ENCODE results near the gene RBM28. TPM values are rescaled to one million over a fixed set of nuclear protein-coding genes. Genes with fewer than 3 reads are reported as not detected.
"Not testable (repeated sequence)": the region's sequence is repeated elsewhere in the genome, so short reads cannot be mapped to it uniquely, and the experiment has no call there.

RBM28 gene
- total RNA-seq, 2 donors from 2014 or later: 20.2 to 28.3 TPM

DNA sequence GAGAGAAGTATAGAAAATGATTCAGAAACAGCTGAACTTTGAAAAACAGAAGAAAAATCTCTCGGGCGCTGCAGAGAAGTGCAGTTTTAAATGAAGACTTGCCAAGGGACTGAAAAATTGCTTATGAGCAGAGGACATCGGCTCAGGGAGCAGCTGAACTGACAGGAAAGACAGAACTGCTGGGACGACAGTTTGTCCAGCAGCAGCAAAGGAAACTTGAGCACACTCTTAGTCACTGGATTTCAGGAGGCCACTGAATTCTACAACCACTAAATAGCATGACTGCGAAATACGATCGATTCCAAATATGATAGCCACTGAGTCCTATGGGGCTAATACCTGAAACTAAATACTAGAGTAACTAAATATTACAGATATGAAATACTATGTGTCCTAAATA lies 59.6 kb downstream of the RBM28 start:
- intact Hi-C loops (cut with DNase I): no loop called here
- ATAC-seq (no peak), DNase-seq (no peak)
- peaks cover 0 to 8% (median 0%) of the 10 kb centered on the region in 3 donors for H3K9me3 ChIP-seq
- 91 to 96% methylated on average over 7 of the region's 7 CpGs for WGBS, 2 donors
- H3K27me3 ChIP-seq: no peaks in the 10 kb centered on the region
- no peaks in the 10 kb centered on the region for H3K4me1 ChIP-seq
- no peak overlapping the region for H3K27ac ChIP-seq
- no peak for TF ChIP-seq POLR2A (IDR thresholded peaks at IDR 0.05)
- TF ChIP-seq, protein P1, sequence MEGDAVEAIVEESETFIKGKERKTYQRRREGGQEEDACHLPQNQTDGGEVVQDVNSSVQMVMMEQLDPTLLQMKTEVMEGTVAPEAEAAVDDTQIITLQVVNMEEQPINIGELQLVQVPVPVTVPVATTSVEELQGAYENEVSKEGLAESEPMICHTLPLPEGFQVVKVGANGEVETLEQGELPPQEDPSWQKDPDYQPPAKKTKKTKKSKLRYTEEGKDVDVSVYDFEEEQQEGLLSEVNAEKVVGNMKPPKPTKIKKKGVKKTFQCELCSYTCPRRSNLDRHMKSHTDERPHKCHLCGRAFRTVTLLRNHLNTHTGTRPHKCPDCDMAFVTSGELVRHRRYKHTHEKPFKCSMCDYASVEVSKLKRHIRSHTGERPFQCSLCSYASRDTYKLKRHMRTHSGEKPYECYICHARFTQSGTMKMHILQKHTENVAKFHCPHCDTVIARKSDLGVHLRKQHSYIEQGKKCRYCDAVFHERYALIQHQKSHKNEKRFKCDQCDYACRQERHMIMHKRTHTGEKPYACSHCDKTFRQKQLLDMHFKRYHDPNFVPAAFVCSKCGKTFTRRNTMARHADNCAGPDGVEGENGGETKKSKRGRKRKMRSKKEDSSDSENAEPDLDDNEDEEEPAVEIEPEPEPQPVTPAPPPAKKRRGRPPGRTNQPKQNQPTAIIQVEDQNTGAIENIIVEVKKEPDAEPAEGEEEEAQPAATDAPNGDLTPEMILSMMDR (IDR thresholded peaks at IDR 0.05): no peak
- H3K4me3 ChIP-seq: no peak overlapping the region
- H3K36me3 ChIP-seq (replicated peaks in 1 of 2; ENCODE audit: insufficient read depth in 1 of 2, low read depth in 2 of 2): no peaks in the 10 kb centered on the region

DNA sequence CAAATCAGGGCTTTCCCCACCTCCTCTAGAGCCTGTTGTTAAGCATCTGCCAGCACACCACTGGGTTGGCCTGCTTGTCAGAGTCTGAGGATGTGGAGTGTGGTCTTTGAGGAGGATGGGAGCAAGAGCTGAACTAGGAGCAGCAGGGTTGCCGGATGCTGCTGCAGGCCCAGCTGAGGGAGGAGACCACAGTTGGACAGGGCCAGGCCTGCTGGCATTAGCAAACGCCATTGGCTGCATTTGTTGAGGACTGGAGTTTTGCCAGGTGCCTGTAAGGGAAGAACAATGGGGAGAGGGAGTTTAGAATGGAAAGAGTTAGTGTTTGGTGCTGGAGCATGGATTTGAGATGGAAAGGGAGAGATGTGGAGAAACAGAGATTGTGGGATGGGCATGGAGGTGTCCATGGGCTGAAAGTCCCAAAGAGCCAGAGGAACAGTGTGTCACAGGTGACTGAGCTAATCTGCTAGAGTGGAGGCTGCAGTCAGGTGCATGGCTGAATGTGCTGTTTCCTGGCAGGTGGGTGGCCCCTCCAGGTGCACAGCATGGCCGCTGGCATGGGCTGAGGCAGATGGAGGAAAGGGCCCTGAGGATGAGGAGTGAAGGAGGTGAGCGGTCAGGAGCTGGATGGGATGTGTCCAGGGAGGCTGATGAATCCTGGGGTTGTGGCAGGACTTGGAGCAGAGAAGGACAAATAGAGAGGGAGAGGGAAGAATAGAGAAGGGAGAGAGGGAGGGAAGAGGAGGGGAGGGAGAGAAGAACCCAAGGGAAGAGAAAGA lies 61.9 kb downstream of the RBM28 start:
- ATAC-seq (no peak), DNase-seq (no peak)
- no peak for TF ChIP-seq POLR2A (IDR thresholded peaks at IDR 0.05)
- TF ChIP-seq, protein P1 (IDR thresholded peaks at IDR 0.05): no peak
- intact Hi-C loops (cut with DNase I): no loop called here
- Histone ChIP-seq H3K4me1 (no peaks in the 10 kb centered on the region), H3K27ac (no peak overlapping the region), H3K27me3 (no peaks in the 10 kb centered on the region), H3K36me3 (replicated peaks in 1 of 2; ENCODE audit: insufficient read depth in 1 of 2, low read depth in 2 of 2) (no peaks in the 10 kb centered on the region), H3K4me3 (no peak overlapping the region), H3K9me3 (peaks cover 0 to 8% (median 0%) of the 10 kb centered on the region in 3 donors)
- WGBS, 2 donors: 86 to 91% methylated on average over 4 of the region's 4 CpGs

DNA sequence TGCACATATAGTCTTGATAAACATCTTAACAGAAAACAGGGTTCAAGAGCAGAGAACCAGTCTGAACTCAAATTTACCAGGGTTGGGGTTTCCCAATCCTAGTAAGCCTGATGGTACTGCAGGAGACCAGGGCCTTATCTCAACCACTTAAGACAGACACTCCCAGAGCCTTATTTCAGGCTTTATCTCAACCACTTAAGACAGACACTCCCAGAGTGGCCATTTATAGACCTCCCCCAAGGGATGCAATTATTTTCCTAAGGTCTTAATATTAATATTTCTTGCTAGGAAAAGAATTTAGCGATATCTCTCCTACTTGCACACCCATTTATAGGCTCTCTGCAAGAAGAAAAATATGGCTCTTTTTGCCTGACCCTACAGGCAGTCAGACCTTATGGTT lies 63.3 kb downstream of the RBM28 start:
- 72 to 83% methylated on average over 1 of the region's 1 CpG for WGBS, 2 donors

DNA sequence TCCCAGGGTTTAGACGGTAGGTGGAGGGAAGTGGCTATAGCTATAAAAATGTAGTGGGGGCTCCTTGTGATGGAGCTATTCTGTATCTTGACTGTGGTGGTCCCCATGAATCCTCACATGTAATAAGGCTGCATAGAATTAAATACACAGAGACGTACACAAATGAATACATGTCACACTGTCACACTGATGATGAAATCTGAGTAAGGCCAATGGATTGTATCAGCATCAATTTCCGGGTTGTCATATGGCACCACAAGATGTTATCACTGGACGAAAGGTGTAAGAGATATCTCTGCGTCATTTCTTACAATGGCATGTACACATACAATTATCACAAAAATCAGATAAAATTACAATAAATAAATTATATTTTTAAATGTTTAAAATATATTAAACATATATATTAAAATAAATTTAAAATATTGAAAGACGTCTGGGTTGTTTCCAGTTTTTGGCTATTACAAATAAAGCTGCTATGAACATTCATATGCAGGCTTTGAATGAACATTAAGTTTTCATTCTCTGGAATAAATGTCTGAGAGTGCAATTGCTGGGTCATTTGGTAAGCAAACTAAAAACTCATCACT lies 64.5 kb downstream of the RBM28 start:
- intact Hi-C loops (cut with DNase I): no loop called here
- TF ChIP-seq POLR2A (IDR thresholded peaks at IDR 0.05): no peak
- TF ChIP-seq, protein P1 (IDR thresholded peaks at IDR 0.05): no peak
- 84 to 89% methylated on average over 6 of the region's 6 CpGs for WGBS, 2 donors

More for the DNA sequence above, 63.3 kb downstream of the RBM28 start:
- H3K4me3 ChIP-seq; H3K27me3 ChIP-seq; intact Hi-C loops (cut with DNase I); DNase-seq; H3K27ac ChIP-seq; H3K4me1 ChIP-seq; H3K9me3 ChIP-seq; H3K36me3 ChIP-seq (replicated peaks in 1 of 2; ENCODE audit: insufficient read depth in 1 of 2, low read depth in 2 of 2); ATAC-seq: not testable (repeated sequence)

DNA sequence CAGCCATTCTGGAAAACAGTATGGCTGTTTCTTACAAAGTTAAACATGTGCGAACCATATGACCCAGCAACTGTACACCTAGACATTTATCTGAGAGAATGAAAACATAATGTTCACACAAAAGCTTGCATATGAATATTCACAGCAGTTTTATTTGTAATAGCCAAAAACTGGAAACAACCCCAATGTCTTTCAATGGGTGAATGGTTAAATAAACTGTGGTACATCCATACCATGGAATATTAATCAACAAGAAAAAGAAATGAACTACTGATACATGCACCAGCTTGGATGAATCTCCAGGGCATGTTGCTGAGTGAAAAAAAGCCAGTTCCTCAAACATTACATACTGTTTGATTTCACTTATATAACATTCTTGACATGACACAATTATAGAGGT lies 65.3 kb downstream of the RBM28 start:
- H3K27me3 ChIP-seq: no peaks in the 10 kb centered on the region
- no peak overlapping the region for H3K4me3 ChIP-seq
- 95 to 100% methylated on average over 1 of the region's 1 CpG for WGBS, 2 donors
- intact Hi-C loops (cut with DNase I): no loop called here
- H3K9me3 ChIP-seq: peaks cover 0 to 8% (median 0%) of the 10 kb centered on the region in 3 donors
- no peak for TF ChIP-seq POLR2A (IDR thresholded peaks at IDR 0.05)
- TF ChIP-seq, protein P1 (IDR thresholded peaks at IDR 0.05): no peak
- H3K36me3 ChIP-seq (replicated peaks in 1 of 2; ENCODE audit: insufficient read depth in 1 of 2, low read depth in 2 of 2): no peaks in the 10 kb centered on the region
- no peak overlapping the region for H3K27ac ChIP-seq
- H3K4me1 ChIP-seq: no peaks in the 10 kb centered on the region
- no peak for ATAC-seq
- DNase-seq: no peak

More for the DNA sequence above, 64.5 kb downstream of the RBM28 start:
- H3K9me3 ChIP-seq: peaks cover 0 to 8% (median 0%) of the 10 kb centered on the region in 3 donors
- H3K27ac ChIP-seq: no peak overlapping the region
- ATAC-seq (no peak), DNase-seq (no peak)
- no peaks in the 10 kb centered on the region for H3K27me3 ChIP-seq
- H3K36me3 ChIP-seq (replicated peaks in 1 of 2; ENCODE audit: insufficient read depth in 1 of 2, low read depth in 2 of 2): no peaks in the 10 kb centered on the region
- no peaks in the 10 kb centered on the region for H3K4me1 ChIP-seq
- H3K4me3 ChIP-seq: no peak overlapping the region
